OCI-LY1 (cell line): Measurements from ENCODE around the gene OR2F2.

Experiments
- H2AFZ ChIP-seq: fragments of 200-600 bp; sonication (generic), shearing (Covaris generic); 2 replicates; pipeline ENCODE4 v1.6.0; 2014; ENCODE audit warnings: antibody characterized with exemption, mild to moderate bottlenecking, low read length
- H3F3A ChIP-seq: fragments of 200-600 bp; sonication (generic), shearing (Covaris generic); 2 replicates; pipeline ENCODE4 v1.6.0; 2014; ENCODE audit warnings: mild to moderate bottlenecking, antibody characterized with exemption, low read length, moderate library complexity; ENCODE audit not compliant: insufficient read depth
- H3K27ac ChIP-seq: fragments of 200-600 bp; sonication (generic); 2 replicates; pipeline ENCODE4 v1.5.1; 2014; ENCODE audit warnings: low read length, mixed run types, mild to moderate bottlenecking, low read depth; ENCODE audit not compliant: poor library complexity, severe bottlenecking
- H3K27me3 ChIP-seq: fragments of 200-600 bp; sonication (generic); 2 replicates; pipeline ENCODE4 v1.6.0; 2014; ENCODE audit warnings: antibody characterized with exemption, mild to moderate bottlenecking, low read length, moderate library complexity; ENCODE audit not compliant: insufficient read depth
- H3K36me3 ChIP-seq: fragments of 200-600 bp; sonication (generic); 2 replicates; pipeline ENCODE4 v1.6.1; 2014; ENCODE audit warnings: mild to moderate bottlenecking, antibody characterized with exemption, low read length, moderate library complexity, mixed read lengths; ENCODE audit not compliant: insufficient read depth
- H3K4me1 ChIP-seq: fragments of 200-600 bp; sonication (generic); 2 replicates; pipeline ENCODE4 v1.5.1; 2014; ENCODE audit warnings: mild to moderate bottlenecking, low read length, moderate library complexity; ENCODE audit not compliant: insufficient read depth, severe bottlenecking
- H3K4me2 ChIP-seq: fragments of 200-600 bp; sonication (generic), shearing (Covaris generic); 2 replicates; pipeline ENCODE4 v1.6.1; 2014; ENCODE audit warnings: low read length
- H3K4me3 ChIP-seq: fragments of 200-600 bp; sonication (generic); 2 replicates; pipeline ENCODE4 v1.5.1; 2014; ENCODE audit warnings: low read length, low read depth, mild to moderate bottlenecking, mixed read lengths; ENCODE audit not compliant: poor library complexity, severe bottlenecking
- H3K79me2 ChIP-seq: fragments of 200-600 bp; shearing (Covaris generic); 2 replicates; pipeline ENCODE4 v1.6.1; 2016; ENCODE audit warnings: mixed run types, low read length, mixed read lengths; ENCODE audit not compliant: insufficient read depth
- H3K9ac ChIP-seq: fragments of 200-600 bp; sonication (generic), shearing (Covaris generic); 2 replicates; pipeline ENCODE4 v1.6.1; 2014; ENCODE audit warnings: mild to moderate bottlenecking, low read length, mixed read lengths
- H3K9me2 ChIP-seq: fragments of 200-600 bp; sonication (generic), shearing (Covaris generic); 2 replicates; pipeline ENCODE4 v1.6.1; 2014; ENCODE audit warnings: low read depth, mild to moderate bottlenecking, low read length, mixed read lengths
- H3K9me3 ChIP-seq: fragments of 200-600 bp; shearing (Covaris generic); 2 replicates; pipeline ENCODE4 v1.6.1; 2014; ENCODE audit warnings: low read length, mixed read lengths
- H4K20me1 ChIP-seq: fragments of 200-600 bp; sonication (generic), shearing (Covaris generic); 2 replicates; pipeline ENCODE4 v1.6.0; 2016; ENCODE audit warnings: mild to moderate bottlenecking, low read length; ENCODE audit not compliant: insufficient read depth
- EZH2 ChIP-seq: fragments of 200-600 bp; sonication (generic), shearing (Covaris generic); IDR thresholded peaks from 2 replicates; pipeline ENCODE4 v1.8.0; 2017; ENCODE audit warnings: borderline replicate concordance, mixed run types, mild to moderate bottlenecking, antibody characterized with exemption, low read length, moderate library complexity, mixed read lengths
- TF ChIP-seq, protein P1 (sequence below): fragments of 200-600 bp; sonication (generic), shearing (Covaris generic); IDR thresholded peaks from 2 replicates; pipeline ENCODE4 v1.5.1; 2017; ENCODE audit warnings: mild to moderate bottlenecking, antibody characterized with exemption, low read length, moderate library complexity, mixed read lengths

The OR2F2 gene

DNA sequence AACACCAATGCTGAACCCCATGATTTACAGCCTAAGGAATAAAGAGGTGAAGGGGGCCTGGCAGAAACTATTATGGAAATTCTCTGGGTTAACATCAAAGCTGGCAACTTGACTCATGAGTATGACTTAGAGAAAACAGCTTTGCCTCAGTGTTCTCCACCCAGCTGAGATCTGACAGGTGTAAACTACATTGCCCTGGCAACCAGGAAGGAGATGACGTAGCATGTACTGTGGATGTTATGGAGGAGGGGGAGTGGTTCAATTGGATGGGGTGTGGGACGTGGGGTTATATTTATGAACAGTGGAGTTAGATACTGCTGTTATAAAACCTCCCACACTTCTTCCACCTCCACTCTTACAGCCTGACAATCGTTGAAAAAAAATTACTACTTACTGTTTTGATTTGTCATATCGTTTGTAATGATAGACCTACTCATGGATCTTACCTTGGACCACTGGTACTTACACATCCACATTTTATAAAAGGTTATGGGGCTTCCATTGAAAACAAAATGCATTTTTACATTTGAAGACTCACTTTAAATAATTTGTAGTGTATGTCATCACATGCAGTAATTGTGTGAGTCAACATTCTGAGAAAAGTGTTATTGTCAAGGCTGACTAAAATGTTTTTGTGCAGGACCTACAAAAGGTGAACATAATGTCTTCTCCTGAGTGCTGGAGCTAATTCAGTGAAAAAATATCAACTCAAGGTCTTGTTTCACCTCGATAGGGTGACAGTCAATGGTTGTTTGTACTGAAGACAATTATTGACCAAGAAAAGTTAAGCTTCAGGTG lies 26.0 kb downstream of the OR2F2 start:
- Histone ChIP-seq H3K79me2 (no peaks in the 10 kb centered on the region), H3K4me2 (no peak overlapping the region), H3K4me1 (no peaks in the 10 kb centered on the region), H3K4me3 (no peak overlapping the region), H2AFZ (no peak overlapping the region), H3K27ac (no peak overlapping the region), H3K36me3 (no peaks in the 10 kb centered on the region), H3K27me3 (no peaks in the 10 kb centered on the region), H3K9ac (no peak overlapping the region), H3K9me2 (no peaks in the 10 kb centered on the region), H3F3A (no peaks in the 10 kb centered on the region), H4K20me1 (no peaks in the 10 kb centered on the region), H3K9me3 (no peaks in the 10 kb centered on the region)
- TF ChIP-seq, protein P1, sequence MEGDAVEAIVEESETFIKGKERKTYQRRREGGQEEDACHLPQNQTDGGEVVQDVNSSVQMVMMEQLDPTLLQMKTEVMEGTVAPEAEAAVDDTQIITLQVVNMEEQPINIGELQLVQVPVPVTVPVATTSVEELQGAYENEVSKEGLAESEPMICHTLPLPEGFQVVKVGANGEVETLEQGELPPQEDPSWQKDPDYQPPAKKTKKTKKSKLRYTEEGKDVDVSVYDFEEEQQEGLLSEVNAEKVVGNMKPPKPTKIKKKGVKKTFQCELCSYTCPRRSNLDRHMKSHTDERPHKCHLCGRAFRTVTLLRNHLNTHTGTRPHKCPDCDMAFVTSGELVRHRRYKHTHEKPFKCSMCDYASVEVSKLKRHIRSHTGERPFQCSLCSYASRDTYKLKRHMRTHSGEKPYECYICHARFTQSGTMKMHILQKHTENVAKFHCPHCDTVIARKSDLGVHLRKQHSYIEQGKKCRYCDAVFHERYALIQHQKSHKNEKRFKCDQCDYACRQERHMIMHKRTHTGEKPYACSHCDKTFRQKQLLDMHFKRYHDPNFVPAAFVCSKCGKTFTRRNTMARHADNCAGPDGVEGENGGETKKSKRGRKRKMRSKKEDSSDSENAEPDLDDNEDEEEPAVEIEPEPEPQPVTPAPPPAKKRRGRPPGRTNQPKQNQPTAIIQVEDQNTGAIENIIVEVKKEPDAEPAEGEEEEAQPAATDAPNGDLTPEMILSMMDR = no peak
- no peak for TF ChIP-seq EZH2

DNA sequence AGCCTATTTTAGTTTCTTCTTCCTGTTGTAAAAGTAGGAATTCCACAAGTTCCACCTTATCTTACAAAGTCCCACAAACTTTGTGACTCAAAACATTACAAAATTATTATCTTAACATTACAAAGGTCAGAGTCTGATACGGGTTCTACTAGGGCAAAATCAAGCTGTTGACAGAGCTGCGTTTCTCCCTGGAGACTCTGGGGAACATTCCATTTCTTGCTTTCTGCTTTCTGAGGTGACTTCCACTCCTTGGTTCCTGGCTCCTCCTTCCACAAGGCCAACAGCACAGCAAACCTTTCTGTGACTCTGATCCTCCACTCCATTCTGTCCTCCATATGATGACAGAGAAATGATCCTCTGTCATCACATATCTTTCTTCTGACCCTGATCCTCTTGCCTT lies 30.2 kb downstream of the OR2F2 start:
- Histone ChIP-seq H3K36me3 (no peaks in the 10 kb centered on the region), H3K27ac (no peak overlapping the region), H3K27me3 (no peaks in the 10 kb centered on the region), H2AFZ (no peak overlapping the region), H3K4me1 (no peaks in the 10 kb centered on the region), H3K9me3 (no peaks in the 10 kb centered on the region), H3K9me2 (no peaks in the 10 kb centered on the region), H3K4me2 (no peak overlapping the region), H3F3A (no peaks in the 10 kb centered on the region), H3K79me2 (no peaks in the 10 kb centered on the region), H3K4me3 (no peak overlapping the region), H3K9ac (no peak overlapping the region), H4K20me1 (no peaks in the 10 kb centered on the region)
- TF ChIP-seq, protein P1 = no peak
- no peak for TF ChIP-seq EZH2

DNA sequence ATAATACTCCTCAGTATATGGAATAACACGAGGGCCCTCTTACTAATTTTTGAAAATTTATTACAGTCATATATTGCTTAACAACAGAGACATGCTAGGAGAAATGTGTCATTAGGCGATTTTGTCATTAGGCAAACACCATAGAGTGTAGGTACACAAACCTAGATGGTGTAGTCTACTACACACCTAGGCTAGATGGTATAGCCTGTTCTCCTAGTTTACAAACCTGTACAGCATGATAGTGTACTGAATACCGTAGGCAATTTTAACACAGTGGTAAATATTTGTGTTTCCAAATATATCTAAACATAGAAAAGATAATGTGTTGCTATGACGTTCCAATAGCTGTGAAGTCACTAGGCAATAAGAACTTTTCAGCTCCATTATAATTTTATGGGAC lies 32.4 kb downstream of the OR2F2 start:
- no peaks in the 10 kb centered on the region for H3F3A ChIP-seq
- no peak overlapping the region for H3K9ac ChIP-seq
- H3K27me3 ChIP-seq = no peaks in the 10 kb centered on the region
- no peaks in the 10 kb centered on the region for H3K4me1 ChIP-seq
- TF ChIP-seq, protein P1 = no peak
- no peak for TF ChIP-seq EZH2
- no peak overlapping the region for H2AFZ ChIP-seq
- no peaks in the 10 kb centered on the region for H3K9me3 ChIP-seq
- no peaks in the 10 kb centered on the region for H3K9me2 ChIP-seq
- H3K4me2 ChIP-seq = no peak overlapping the region
- H3K36me3 ChIP-seq = no peaks in the 10 kb centered on the region
- H3K27ac ChIP-seq = no peak overlapping the region
- no peaks in the 10 kb centered on the region for H3K79me2 ChIP-seq
- H4K20me1 ChIP-seq = no peaks in the 10 kb centered on the region
- no peak overlapping the region for H3K4me3 ChIP-seq
